IPS-NIHi7 (cell line): Measurements from ENCODE around the gene PRKAG1.
A peak's percentile ranks its signal among the peaks of the same experiment; 100 is the strongest.

ENCODE experiments used
- DNase-seq: peaks from one replicate; pipeline ENCODE4 v3.0.0; 2012; ENCODE audit warnings: mixed read lengths; ENCODE audit errors: extremely low spot score

The PRKAG1 gene

GRCh38 chr12:48966177-48966895, 52.2 kb downstream of the PRKAG1 start:
- no peak for DNase-seq

DNA sequence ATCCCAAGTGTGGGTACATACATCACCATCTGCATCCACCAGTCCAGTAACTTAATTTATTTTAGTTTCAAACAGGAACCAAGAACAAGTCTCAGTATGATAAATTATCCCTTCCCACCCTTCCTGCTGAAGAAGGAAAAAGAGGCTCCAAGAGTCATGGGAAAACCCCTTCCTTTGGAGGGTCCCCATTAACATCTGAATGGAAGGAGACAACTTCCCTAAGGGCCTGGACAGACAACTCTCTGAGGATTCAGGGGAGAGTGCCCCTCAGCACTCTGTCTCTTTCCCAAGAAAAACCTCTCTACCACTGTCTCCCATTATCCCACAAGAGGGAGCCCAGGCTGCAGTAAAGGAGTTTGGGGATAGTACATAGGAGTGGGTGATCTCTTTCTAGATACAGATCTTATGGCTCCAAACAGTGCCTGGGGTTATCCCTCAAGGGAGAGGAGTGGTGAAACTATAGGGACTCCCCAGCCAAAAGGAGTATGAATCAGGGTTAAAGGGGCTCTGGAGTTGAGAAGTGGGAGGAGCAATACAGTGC, 53.2 kb downstream of the PRKAG1 start:
- DNase-seq, result peak; percentile 68

DNA sequence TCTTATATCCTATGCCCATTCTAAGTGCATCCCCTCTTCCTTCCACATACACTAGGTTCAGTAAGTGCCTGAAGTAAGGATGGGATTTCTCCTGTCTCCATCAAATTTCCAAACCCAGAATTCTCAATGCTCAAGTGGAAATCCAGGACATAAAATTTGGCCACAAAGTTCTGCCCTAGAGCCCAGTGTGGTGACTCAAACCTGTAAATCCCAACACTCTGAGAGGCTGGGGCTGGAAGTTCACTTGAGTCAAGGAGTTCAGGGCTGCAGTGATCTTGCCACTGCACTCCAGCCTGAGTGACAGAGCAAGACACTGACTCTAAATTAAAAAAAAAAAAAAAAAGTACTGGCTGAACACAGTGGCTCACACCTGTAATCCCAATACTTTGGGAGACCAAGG, 56.8 kb downstream of the PRKAG1 start:
- no peak for DNase-seq

- no peak for DNase-seq
These were observed 57.2 kb downstream of the PRKAG1 start for GRCh38 chr12:48961331-48961730.

DNA sequence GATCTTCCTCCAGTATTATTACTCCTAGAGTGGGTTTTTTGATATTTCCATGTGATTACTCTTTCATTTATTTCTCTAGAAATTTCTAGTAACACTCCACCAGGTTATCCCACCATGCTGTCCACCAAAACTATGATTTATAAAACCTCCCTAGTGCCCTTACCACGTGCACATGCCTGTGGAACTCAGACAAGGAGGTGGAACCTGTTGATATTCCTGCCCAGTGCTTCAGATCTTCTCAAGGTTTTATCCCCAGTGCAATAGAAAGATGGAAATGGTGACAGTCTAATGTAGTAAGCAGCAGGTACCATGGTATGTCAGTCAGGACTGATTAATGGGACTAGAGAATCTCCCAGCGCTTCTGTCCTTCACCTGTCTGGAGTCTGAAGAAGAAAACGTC, 57.7 kb downstream of the PRKAG1 start:
- no peak for DNase-seq

DNA sequence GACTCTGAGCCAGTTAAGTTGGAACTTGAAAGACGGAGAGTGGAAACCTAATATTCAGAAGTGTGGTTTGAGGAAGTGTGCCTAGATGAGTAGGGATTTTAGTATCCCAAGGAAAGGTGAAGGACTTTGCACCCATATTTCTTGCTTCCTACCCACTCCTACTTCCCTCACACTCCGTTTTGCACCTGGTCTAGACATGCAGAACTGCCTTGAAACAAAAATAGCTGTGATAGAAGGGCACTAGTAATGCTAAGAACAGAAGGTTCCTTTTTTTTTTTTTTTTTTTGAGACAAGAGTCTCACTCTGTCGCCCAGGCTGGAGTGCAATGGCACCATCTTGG, 60.6 kb downstream of the PRKAG1 start:
- DNase-seq, result no peak

GRCh38 chr12:48957141-48958048, 61.2 kb downstream of the PRKAG1 start, which contains the start of gene ARF3:
TSS of gene ARF3 (minus strand) at chr12:48957487. CDS start at chr12:48941095, 16,392 bp downstream.
- DNase-seq, result peak; percentile 95

GRCh38 chr12:48956279-48957140, 62.1 kb downstream of the PRKAG1 start:
- peak; percentile 93 for DNase-seq

DNA sequence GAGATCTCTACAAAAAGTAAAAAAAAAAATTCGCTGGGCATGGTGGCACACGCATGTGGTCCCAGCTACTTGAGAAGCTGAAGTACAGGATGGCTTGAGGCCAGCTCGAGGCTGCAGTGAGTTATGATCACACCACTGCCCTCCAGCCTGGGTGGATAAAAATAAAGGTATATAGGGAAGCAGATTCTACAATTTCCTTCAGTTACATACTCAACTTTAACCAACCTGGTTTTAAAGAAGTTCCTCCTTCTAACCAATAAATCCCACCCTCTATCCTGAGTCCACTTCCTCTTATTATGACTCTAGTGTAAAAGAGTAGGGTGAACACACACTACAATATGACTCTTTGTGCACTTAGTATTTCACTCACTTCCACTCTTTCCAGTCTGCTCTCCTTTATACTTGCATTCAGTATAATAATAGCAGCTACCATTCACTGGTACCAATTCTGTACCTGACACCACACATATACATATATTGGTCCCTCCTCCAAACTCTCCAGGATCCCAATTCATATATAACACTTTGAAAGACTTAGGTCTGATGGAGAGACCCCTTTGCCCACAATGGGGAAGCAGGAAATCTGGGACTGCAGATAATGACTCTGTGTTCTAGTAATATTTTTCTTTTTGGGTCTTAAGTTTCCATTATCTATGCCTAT, 63.6 kb downstream of the PRKAG1 start:
- no peak for DNase-seq

DNA sequence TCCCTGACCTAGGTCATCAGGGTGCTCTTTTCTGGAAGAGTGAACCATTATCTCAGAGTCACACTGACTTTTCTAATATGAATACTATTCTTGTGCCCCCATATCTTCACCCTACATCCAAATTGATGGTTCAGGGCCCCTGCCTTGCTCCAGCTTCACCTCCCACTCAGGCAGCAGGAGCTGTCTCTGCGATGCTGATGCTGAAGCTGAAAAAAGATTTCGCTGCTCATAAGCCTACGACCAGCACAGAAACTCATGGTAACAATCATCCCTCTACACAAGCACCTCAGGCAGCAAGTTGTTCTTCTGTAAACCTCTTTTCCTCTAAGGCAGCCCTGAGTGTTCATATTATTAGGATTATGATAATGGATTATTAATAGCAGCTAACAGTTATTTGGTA, 64.5 kb downstream of the PRKAG1 start:
- no peak for DNase-seq

DNA sequence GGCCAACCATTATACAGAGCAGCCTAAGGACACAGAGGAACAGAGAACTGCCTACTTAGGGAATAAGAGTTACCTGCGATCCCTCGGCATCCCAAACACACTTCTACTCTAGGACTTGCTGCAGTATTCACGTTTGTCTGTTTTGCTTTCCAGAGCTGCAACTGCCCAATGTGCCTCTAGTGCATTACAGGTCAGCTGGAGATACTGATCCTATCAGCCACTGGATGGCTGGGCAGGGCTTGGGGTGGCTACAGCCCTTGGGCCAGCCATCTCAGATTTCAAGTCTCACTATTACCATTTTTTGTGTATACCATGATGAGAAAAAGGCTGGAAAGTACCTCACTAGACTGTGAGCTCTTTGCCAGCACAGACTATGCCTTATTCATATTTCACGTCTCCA, 65.9 kb downstream of the PRKAG1 start:
- DNase-seq, result no peak
